Renal pelvis (tissue), 4 donors: ENCODE data around the gene C2. TPM values are rescaled to one million over a fixed set of nuclear protein-coding genes. Genes with fewer than 3 reads are reported as not detected.
A peak's percentile ranks its signal among the peaks of the same experiment; 100 is the strongest.
"Not testable (repeated sequence)": the region's sequence is repeated elsewhere in the genome, so short reads cannot be mapped to it uniquely, and the experiment has no call there.

Experiments used
- DNase-seq: peaks from one replicate; pipeline ENCODE4 v3.0.0-alpha.2; 2013
- polyA plus RNA-seq, 3 donors: library from polyadenylated mRNA; unstranded; fragments of 120-200 nt; gene quantifications; one replicate each; pipeline ENCODE4 v1.2.1, GENCODE V29; 2013; ENCODE audit not compliant: insufficient read length in 3 of 3

Gene C2
- polyA plus RNA-seq, 3 donors: 3.3 to 4.8 (median 4.5) TPM

GRCh38 chr6:31919624-31920303 is 7.8 kb upstream of the C2 start:
- no peak for DNase-seq

- DNase-seq: no peak
Observed at GRCh38 chr6:31920811-31921210, 6.7 kb upstream of the C2 start.

GRCh38 chr6:31922942-31923341 is 4.6 kb upstream of the C2 start:
- DNase-seq: no peak

- DNase-seq: no peak
Observed at GRCh38 chr6:31927863-31928671, 550 bp downstream of the C2 start.

- DNase-seq: no peak
Observed at GRCh38 chr6:31928672-31928939, 1.1 kb downstream of the C2 start.

GRCh38 chr6:31930962-31931361 is 3.4 kb downstream of the C2 start:
- DNase-seq: no peak

- not testable (repeated sequence) for DNase-seq
Observed at GRCh38 chr6:31932137-31932536, 4.6 kb downstream of the C2 start.

GRCh38 chr6:31933537-31933936 is 6.0 kb downstream of the C2 start:
- no peak for DNase-seq

GRCh38 chr6:31935021-31935420 is 7.5 kb downstream of the C2 start:
- DNase-seq: no peak

- DNase-seq: no peak
Observed at GRCh38 chr6:31935823-31936222, 8.3 kb downstream of the C2 start.

GRCh38 chr6:31940256-31940664 is 12.7 kb downstream of the C2 start:
- DNase-seq: no peak

- no peak for DNase-seq
Observed at GRCh38 chr6:31943742-31944141, 16.2 kb downstream of the C2 start.

- DNase-seq: no peak
Observed at GRCh38 chr6:31945154-31945506, 17.6 kb downstream of the C2 start.

- DNase-seq: peak; percentile 17
Observed at GRCh38 chr6:31945507-31946369, 18.2 kb downstream of the C2 start, which contains the start of gene CFB. Gene CFB, plus strand, starts transcription at chr6:31946095. Its CDS starts 127 bp downstream, at chr6:31946222.

- DNase-seq: no peak
Observed at GRCh38 chr6:31946370-31946885, 18.9 kb downstream of the C2 start.

- DNase-seq: no peak
Observed at GRCh38 chr6:31947070-31947675, 19.7 kb downstream of the C2 start.

- DNase-seq: no peak
Observed at GRCh38 chr6:31947864-31948263, 20.3 kb downstream of the C2 start.

GRCh38 chr6:31948306-31948705 is 20.8 kb downstream of the C2 start:
- DNase-seq: no peak

GRCh38 chr6:31948753-31949413 is 21.4 kb downstream of the C2 start:
- DNase-seq: no peak

GRCh38 chr6:31949926-31950548 is 22.5 kb downstream of the C2 start:
- no peak for DNase-seq
